Body of pancreas (tissue), 4 donors: Measurements from ENCODE around the gene GALNT9.

Experiments
- POLR2A ChIP-seq, 3 donors: fragments of 450-650 bp; IDR thresholded peaks; one replicate each; pipeline ENCODE4 v1.6.1; 2016; ENCODE audit warnings: antibody characterized with exemption in 3 of 3, mild to moderate bottlenecking in 2 of 3
- TF ChIP-seq, protein P1 (sequence below), 7 experiments: fragments of 450-650 bp in 4 of 7; fragments of 200-600 bp in 3 of 7; sonication (generic) in 3 of 7; IDR thresholded peaks; one replicate each; pipeline ENCODE4 v1.5.1; 2016 to 2019; ENCODE audit warnings: antibody characterized with exemption in 7 of 7

DNA sequence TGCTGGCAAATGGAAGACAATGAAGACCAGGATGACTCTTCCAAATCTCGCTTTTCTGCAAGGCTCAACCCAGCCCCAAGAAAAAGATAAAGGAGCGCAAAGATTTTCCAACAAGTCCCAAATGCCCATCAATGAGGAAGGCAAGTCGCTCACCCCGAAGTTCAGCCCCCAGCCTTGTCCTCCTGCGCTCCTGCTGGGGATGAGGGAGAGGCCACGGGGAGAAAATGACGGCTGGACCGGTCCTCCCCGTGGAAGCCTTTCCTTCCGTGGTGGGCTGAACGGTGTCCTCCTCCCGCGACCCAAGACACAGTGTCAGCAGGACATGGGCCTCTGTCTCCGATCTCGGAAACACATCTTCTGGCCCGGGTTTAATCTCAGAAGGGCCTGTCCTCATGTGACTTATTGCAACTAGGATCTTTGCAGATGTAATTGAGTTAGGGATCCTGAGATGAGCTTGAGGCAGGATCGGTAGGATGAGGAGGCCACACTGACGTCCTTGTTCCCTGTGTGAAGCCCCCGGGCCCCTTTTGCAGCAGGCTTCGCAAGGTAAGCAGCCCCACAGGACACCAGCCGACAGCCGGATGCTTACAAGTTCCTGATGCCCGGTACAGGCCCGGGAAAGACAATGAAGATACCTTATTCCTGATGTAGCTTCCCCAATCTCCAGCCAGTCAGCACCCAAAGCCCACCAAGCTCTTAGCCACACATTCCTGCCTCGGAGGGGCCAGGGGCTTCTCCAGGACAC, 64.2 kb downstream of the GALNT9 start:
- TF ChIP-seq, protein P1, sequence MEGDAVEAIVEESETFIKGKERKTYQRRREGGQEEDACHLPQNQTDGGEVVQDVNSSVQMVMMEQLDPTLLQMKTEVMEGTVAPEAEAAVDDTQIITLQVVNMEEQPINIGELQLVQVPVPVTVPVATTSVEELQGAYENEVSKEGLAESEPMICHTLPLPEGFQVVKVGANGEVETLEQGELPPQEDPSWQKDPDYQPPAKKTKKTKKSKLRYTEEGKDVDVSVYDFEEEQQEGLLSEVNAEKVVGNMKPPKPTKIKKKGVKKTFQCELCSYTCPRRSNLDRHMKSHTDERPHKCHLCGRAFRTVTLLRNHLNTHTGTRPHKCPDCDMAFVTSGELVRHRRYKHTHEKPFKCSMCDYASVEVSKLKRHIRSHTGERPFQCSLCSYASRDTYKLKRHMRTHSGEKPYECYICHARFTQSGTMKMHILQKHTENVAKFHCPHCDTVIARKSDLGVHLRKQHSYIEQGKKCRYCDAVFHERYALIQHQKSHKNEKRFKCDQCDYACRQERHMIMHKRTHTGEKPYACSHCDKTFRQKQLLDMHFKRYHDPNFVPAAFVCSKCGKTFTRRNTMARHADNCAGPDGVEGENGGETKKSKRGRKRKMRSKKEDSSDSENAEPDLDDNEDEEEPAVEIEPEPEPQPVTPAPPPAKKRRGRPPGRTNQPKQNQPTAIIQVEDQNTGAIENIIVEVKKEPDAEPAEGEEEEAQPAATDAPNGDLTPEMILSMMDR (IDR thresholded peaks at IDR 0.05), result no peak
- no peak for TF ChIP-seq POLR2A (IDR thresholded peaks at IDR 0.05)
